ENCODE measurements around the gene RYR1. TPM values are rescaled to one million over a fixed set of nuclear protein-coding genes. Genes with fewer than 3 reads are reported as not detected.
"Not testable (repeated sequence)": the region's sequence is repeated elsewhere in the genome, so short reads cannot be mapped to it uniquely, and the experiment has no call there.

Gene RYR1
- total RNA-seq, 4 donors from 2014 or later = under 0.01 to 6.2 (median 3.5) TPM; not detected in 1

DNA sequence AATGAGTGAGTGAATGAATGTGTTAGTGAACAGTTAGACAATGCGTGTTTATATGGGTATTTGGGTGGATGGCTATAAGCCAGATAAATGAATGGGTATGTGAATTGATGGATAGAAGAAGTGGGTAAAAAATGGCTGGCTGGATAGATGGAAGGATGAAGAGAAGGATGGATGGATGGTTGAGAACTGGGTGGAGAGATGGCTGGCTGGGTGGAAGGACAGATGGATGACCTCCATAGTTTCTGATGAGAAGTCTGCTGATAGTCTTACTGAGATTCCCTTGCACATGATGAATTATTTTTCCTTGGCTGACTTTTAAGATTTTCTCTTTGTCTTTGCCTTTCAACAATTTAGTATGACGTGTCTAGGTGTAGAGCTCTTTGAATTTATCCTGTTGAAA, 57.4 kb downstream of the RYR1 start:
- TF ChIP-seq, protein P1, sequence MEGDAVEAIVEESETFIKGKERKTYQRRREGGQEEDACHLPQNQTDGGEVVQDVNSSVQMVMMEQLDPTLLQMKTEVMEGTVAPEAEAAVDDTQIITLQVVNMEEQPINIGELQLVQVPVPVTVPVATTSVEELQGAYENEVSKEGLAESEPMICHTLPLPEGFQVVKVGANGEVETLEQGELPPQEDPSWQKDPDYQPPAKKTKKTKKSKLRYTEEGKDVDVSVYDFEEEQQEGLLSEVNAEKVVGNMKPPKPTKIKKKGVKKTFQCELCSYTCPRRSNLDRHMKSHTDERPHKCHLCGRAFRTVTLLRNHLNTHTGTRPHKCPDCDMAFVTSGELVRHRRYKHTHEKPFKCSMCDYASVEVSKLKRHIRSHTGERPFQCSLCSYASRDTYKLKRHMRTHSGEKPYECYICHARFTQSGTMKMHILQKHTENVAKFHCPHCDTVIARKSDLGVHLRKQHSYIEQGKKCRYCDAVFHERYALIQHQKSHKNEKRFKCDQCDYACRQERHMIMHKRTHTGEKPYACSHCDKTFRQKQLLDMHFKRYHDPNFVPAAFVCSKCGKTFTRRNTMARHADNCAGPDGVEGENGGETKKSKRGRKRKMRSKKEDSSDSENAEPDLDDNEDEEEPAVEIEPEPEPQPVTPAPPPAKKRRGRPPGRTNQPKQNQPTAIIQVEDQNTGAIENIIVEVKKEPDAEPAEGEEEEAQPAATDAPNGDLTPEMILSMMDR (IDR thresholded peaks at IDR 0.05) = no peak
- no peak for TF ChIP-seq POLR2A (IDR thresholded peaks at IDR 0.05)

DNA sequence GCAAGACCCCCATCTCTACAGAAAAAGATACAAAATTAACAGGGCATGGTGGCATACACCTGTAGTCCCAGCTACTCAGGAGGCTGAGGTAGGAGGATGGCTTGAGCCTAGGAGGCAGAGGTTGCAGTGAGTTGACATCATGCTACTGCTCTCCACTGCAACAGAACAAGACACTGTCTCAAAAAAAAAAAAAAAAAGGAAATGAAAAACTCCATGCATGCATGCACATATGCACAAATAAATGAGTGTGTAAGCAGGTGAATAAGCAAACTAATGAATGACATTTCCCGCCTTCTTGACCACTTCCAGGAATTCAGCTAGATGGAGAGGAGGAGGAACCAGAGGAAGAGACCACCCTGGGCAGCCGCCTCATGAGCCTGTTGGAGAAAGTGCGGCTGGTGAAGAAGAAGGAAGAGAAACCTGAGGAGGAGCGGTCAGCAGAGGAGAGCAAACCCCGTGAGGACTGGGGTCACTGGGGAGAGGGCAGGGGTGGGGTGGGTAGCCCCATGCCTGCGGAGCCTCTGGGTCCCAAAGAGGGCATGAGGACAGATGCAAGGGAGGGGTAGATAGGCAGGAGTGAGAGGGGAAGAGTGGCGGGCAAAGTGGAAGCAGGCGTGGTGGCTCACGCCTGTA, 58.8 kb downstream of the RYR1 start:
- Histone ChIP-seq H3K36me3 (no peaks in the 10 kb centered on the region), H3K27ac (no peak overlapping the region), H3K4me1 (no peaks in the 10 kb centered on the region), H3K27me3 (no peaks in the 10 kb centered on the region), H3K4me3 (no peak overlapping the region), H3K9me3 (no peaks in the 10 kb centered on the region)
- intact Hi-C loops (cut with DNase I; ENCODE audit: low total_unique reads) = no loop called here
- TF ChIP-seq, protein P1 (IDR thresholded peaks at IDR 0.05) = no peak
- TF ChIP-seq POLR2A (IDR thresholded peaks at IDR 0.05) = no peak
- no peak for DNase-seq

More for the DNA sequence above, 57.4 kb downstream of the RYR1 start:
- intact Hi-C loops (cut with DNase I; ENCODE audit: low total_unique reads) = no loop called here
- H3K36me3 ChIP-seq = no peaks in the 10 kb centered on the region
- no peaks in the 10 kb centered on the region for H3K27me3 ChIP-seq
- no peaks in the 10 kb centered on the region for H3K9me3 ChIP-seq
- no peak overlapping the region for H3K27ac ChIP-seq
- H3K4me1 ChIP-seq = no peaks in the 10 kb centered on the region
- H3K4me3 ChIP-seq = no peak overlapping the region
- no peak for DNase-seq

DNA sequence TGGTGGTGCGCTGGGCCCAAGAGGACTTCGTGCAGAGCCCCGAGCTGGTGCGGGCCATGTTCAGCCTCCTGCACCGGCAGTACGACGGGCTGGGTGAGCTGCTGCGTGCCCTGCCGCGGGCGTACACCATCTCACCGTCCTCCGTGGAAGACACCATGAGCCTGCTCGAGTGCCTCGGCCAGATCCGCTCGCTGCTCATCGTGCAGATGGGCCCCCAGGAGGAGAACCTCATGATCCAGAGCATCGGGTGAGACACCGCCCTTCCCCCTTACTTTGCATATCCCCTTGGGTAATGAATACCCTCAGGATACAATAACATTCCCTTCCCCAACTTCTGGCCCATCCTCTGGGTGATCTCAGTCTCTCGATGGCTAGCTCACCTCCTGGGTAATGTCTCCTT, 60.9 kb downstream of the RYR1 start:
- H3K27me3 ChIP-seq = no peaks in the 10 kb centered on the region
- DNase-seq = no peak
- H3K4me3 ChIP-seq = no peak overlapping the region
- H3K9me3 ChIP-seq = no peaks in the 10 kb centered on the region
- no peak overlapping the region for H3K27ac ChIP-seq
- TF ChIP-seq POLR2A (IDR thresholded peaks at IDR 0.05) = no peak
- TF ChIP-seq, protein P1 (IDR thresholded peaks at IDR 0.05) = no peak
- intact Hi-C loops (cut with DNase I; ENCODE audit: low total_unique reads) = no loop called here
- no peaks in the 10 kb centered on the region for H3K36me3 ChIP-seq
- H3K4me1 ChIP-seq = no peaks in the 10 kb centered on the region

DNA sequence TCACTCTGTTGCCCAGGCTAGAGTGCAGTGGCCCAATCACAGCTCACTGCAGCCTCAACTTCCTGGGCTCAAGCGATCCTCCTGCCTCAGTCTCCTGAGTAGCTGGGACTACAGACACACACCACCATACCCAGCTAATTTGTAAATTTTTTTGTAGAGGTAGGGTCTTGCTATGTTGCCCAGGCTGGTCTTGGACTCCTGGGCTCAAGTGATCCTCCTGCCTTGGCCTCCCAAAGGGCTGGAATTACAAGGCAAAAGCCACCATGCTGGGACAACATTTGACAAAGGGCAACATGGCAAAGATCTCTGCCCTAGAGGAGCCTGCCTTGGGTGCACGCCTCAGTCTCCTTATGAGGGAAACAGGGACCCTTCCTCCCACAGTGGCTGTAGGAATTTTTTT, 61.9 kb downstream of the RYR1 start:
- DNase-seq; H3K36me3 ChIP-seq; H3K4me1 ChIP-seq; intact Hi-C loops (cut with DNase I; ENCODE audit: low total_unique reads); H3K27me3 ChIP-seq; H3K9me3 ChIP-seq; H3K4me3 ChIP-seq; H3K27ac ChIP-seq: not testable (repeated sequence)

DNA sequence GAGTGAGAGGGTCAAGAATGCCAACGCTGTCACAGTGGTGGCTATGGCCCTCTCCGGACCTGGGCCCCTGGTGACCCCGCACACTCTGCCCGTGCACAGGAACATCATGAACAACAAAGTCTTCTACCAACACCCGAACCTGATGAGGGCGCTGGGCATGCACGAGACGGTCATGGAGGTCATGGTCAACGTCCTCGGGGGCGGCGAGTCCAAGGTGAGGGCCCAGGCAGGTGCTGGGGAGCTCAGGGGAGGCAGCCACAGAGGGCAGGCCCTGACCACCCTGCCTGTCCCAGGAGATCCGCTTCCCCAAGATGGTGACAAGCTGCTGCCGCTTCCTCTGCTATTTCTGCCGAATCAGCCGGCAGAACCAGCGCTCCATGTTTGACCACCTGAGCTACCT, 62.6 kb downstream of the RYR1 start:
- TF ChIP-seq, protein P1 (IDR thresholded peaks at IDR 0.05) = no peak
- no peak for TF ChIP-seq POLR2A (IDR thresholded peaks at IDR 0.05)
- Histone ChIP-seq H3K9me3 (no peaks in the 10 kb centered on the region), H3K27ac (no peak overlapping the region), H3K4me3 (no peak overlapping the region), H3K4me1 (no peaks in the 10 kb centered on the region), H3K36me3 (no peaks in the 10 kb centered on the region), H3K27me3 (no peaks in the 10 kb centered on the region)
- no peak for DNase-seq
- intact Hi-C loops (cut with DNase I; ENCODE audit: low total_unique reads) = no loop called here
